Middle frontal gyrus (tissue), 1 donor: ENCODE data around the gene FAM200B.

ENCODE experiments used
- DNase-seq: peaks from one replicate; pipeline ENCODE4 v3.0.0-alpha.2; 2015; ENCODE audit warnings: low spot score; ENCODE audit errors: extremely low spot score

FAM200B gene

GRCh38 chr4:15681372-15682241, at the start of gene FAM200B:
TSS of gene FAM200B (plus strand) at chr4:15681827. CDS start at chr4:15686978, 5,151 bp downstream.
- peak; percentile 95 for DNase-seq

GRCh38 chr4:15636818-15637217, 44.8 kb upstream of the FAM200B start:
- no peak for DNase-seq

GRCh38 chr4:15638418-15638817, 43.2 kb upstream of the FAM200B start:
- DNase-seq, result no peak

- DNase-seq, result no peak
These were observed 33.0 kb upstream of the FAM200B start for GRCh38 chr4:15648600-15648999.

- DNase-seq, result peak; percentile 44
These were observed 31.6 kb upstream of the FAM200B start for GRCh38 chr4:15649914-15650545.

GRCh38 chr4:15651676-15652075, 30.0 kb upstream of the FAM200B start:
- no peak for DNase-seq

- DNase-seq, result no peak
These were observed 29.4 kb upstream of the FAM200B start for GRCh38 chr4:15652191-15652590.

GRCh38 chr4:15652841-15653240, 28.8 kb upstream of the FAM200B start:
- no peak for DNase-seq

GRCh38 chr4:15653420-15653819, 28.2 kb upstream of the FAM200B start:
- no peak for DNase-seq

- DNase-seq, result no peak
These were observed 27.6 kb upstream of the FAM200B start for GRCh38 chr4:15653864-15654592.

GRCh38 chr4:15654593-15655222, 26.9 kb upstream of the FAM200B start:
- no peak for DNase-seq

- peak; percentile 86 for DNase-seq
These were observed 26.2 kb upstream of the FAM200B start, which contains the start of gene FBXL5 for GRCh38 chr4:15655223-15656037. TSS of gene FBXL5 (minus strand) at chr4:15655357. CDS start at chr4:15655287, 70 bp downstream.

- no peak for DNase-seq
These were observed 25.6 kb upstream of the FAM200B start for GRCh38 chr4:15656038-15656470.

- DNase-seq, result no peak
These were observed 24.3 kb upstream of the FAM200B start for GRCh38 chr4:15657366-15657765.

GRCh38 chr4:15658136-15658770, 23.4 kb upstream of the FAM200B start:
- no peak for DNase-seq

GRCh38 chr4:15658781-15659180, 22.8 kb upstream of the FAM200B start:
- DNase-seq, result no peak

- DNase-seq, result no peak
These were observed 21.7 kb upstream of the FAM200B start for GRCh38 chr4:15659768-15660570.

- DNase-seq, result no peak
These were observed 15.8 kb upstream of the FAM200B start for GRCh38 chr4:15665753-15666365.

GRCh38 chr4:15667006-15667405, 14.6 kb upstream of the FAM200B start:
- DNase-seq, result no peak
